ENCODE results near the gene OR4D2. TPM values are rescaled to one million over a fixed set of nuclear protein-coding genes. Genes with fewer than 3 reads are reported as not detected.

The OR4D2 gene
- total RNA-seq, 2 donors from 2014 or later = not detected

DNA sequence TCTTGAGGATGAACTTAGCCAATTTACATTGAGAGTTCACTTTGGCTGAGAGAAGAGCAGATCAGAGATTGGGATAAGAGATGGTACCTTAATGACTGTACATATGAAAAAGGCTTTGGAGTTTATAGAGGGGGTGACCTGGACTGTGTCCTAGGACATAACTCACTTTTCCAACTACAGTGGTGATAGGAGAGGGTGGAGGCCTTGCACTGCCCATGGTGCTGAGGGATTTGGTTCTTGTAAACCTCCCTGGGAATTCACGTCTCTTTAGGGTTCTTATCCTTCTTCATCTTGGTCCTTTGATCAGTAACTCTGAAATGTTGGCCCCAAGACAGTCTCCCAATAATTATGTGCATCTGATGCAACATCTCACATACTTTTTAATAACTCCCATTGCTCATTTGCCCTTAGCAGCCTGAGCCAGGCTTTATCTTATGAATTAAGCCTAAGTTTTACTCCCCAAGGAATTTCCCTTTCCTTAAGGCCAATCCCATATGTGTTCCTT is 18.8 kb upstream of the OR4D2 start, which contains the start of gene OR4D1:
OR4D1 (plus strand) TSS at position 455 of the 505 bp plus-strand sequence. CDS start 6,770 bp downstream, outside the sequence.
- Histone ChIP-seq H3K4me1 (ENCODE audit: control insufficient read depth in 1 of 2, low read depth in 2 of 2) (no peaks in the 10 kb centered on the region), H3K27me3 (replicated peaks; ENCODE audit: insufficient read depth) (no peaks in the 10 kb centered on the region), H3K9me3 (peaks cover 16% of the 10 kb centered on the region), H3K36me3 (no peaks in the 10 kb centered on the region), H3K27ac (no peak within 1 kb of the TSS), H3K4me3 (no peak within 1 kb of the TSS)
- DNase-seq (ENCODE audit: low spot score) (no peak), ATAC-seq (ENCODE audit: insufficient number of reproducible peaks, low FRiP score, low read depth) (no peak)
- TF ChIP-seq, protein P1, sequence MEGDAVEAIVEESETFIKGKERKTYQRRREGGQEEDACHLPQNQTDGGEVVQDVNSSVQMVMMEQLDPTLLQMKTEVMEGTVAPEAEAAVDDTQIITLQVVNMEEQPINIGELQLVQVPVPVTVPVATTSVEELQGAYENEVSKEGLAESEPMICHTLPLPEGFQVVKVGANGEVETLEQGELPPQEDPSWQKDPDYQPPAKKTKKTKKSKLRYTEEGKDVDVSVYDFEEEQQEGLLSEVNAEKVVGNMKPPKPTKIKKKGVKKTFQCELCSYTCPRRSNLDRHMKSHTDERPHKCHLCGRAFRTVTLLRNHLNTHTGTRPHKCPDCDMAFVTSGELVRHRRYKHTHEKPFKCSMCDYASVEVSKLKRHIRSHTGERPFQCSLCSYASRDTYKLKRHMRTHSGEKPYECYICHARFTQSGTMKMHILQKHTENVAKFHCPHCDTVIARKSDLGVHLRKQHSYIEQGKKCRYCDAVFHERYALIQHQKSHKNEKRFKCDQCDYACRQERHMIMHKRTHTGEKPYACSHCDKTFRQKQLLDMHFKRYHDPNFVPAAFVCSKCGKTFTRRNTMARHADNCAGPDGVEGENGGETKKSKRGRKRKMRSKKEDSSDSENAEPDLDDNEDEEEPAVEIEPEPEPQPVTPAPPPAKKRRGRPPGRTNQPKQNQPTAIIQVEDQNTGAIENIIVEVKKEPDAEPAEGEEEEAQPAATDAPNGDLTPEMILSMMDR (IDR thresholded peaks at IDR 0.05) = no peak

DNA sequence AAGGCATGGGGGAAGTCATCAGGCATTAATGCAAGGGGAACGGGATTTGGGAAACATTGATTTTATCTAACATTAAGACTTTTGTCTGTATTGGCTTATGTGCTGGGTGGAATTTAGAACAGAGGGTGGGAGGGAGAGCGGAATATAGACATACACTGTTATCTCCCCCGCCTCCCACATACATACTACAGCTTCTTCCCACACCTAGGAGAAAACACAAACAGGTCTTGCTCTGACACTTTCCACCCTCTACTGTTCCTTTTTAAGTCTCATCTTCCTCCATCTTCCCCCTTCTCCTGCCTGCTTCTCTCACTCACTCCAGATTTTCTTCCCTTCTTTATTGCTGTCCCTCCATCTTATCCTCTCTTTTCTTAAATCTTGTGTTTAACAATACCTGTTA is 18.2 kb upstream of the OR4D2 start:
- no peak for DNase-seq (ENCODE audit: low spot score)
- TF ChIP-seq, protein P1 (IDR thresholded peaks at IDR 0.05) = no peak
- Histone ChIP-seq H3K4me1 (ENCODE audit: control insufficient read depth in 1 of 2, low read depth in 2 of 2) (no peaks in the 10 kb centered on the region), H3K9me3 (peaks cover 16% of the 10 kb centered on the region), H3K27me3 (replicated peaks; ENCODE audit: insufficient read depth) (no peaks in the 10 kb centered on the region), H3K27ac (no peak overlapping the region), H3K4me3 (no peak overlapping the region), H3K36me3 (no peaks in the 10 kb centered on the region)
- no peak for ATAC-seq (ENCODE audit: insufficient number of reproducible peaks, low FRiP score, low read depth)

DNA sequence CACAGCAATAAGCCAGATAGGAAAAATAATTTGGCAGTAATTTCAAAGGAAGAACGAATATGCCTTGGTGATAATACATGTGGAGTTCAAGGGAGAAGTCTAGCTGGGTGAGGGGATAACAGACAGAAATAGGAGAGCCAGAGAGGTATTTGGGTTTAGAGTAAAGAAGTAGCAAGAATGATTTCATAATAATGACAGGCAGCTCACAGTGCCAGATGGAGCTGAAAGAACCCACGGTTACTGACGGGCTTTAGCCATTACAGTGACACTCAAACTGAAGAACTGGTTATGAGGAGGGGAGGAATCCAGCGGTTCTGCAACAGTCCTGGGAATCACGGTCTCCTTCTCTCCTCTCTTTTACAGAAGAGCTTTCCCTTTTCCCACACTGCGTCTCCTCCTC is 16.4 kb upstream of the OR4D2 start:
- ATAC-seq (ENCODE audit: insufficient number of reproducible peaks, low FRiP score, low read depth) = no peak
- TF ChIP-seq, protein P1 (IDR thresholded peaks at IDR 0.05) = no peak
- H3K36me3 ChIP-seq = no peaks in the 10 kb centered on the region
- no peak for DNase-seq (ENCODE audit: low spot score)
- H3K27me3 ChIP-seq (replicated peaks; ENCODE audit: insufficient read depth) = no peaks in the 10 kb centered on the region
- no peak overlapping the region for H3K4me3 ChIP-seq
- H3K27ac ChIP-seq = no peak overlapping the region
- peaks cover 10% of the 10 kb centered on the region for H3K9me3 ChIP-seq
- no peaks in the 10 kb centered on the region for H3K4me1 ChIP-seq (ENCODE audit: control insufficient read depth in 1 of 2, low read depth in 2 of 2)

DNA sequence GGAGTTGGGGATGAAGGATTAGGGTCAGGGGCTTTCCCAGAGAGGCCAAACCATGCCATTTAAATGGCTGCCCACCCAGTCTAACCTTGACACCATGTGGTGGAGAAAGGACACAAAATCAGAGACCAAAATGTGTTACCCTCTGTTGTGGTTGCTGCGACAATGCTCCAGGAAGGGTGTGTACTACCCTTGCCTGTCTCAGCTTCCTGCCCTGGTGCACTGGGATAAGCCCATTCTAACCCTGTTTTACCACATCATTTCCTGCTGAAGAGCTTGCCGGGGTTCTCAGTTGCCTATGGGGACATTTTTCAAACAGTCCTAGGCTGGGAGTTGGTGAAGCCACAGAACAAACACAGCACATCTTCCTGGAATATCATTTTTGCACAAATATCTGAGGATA is 13.7 kb upstream of the OR4D2 start:
- H3K27ac ChIP-seq = no peak overlapping the region
- H3K36me3 ChIP-seq = no peaks in the 10 kb centered on the region
- H3K27me3 ChIP-seq (replicated peaks; ENCODE audit: insufficient read depth) = no peaks in the 10 kb centered on the region
- TF ChIP-seq, protein P1 (IDR thresholded peaks at IDR 0.05) = no peak
- H3K4me1 ChIP-seq (ENCODE audit: control insufficient read depth in 1 of 2, low read depth in 2 of 2) = no peaks in the 10 kb centered on the region
- H3K4me3 ChIP-seq = no peak overlapping the region
- ATAC-seq (ENCODE audit: insufficient number of reproducible peaks, low FRiP score, low read depth) = no peak
- no peaks in the 10 kb centered on the region for H3K9me3 ChIP-seq
- no peak for DNase-seq (ENCODE audit: low spot score)

DNA sequence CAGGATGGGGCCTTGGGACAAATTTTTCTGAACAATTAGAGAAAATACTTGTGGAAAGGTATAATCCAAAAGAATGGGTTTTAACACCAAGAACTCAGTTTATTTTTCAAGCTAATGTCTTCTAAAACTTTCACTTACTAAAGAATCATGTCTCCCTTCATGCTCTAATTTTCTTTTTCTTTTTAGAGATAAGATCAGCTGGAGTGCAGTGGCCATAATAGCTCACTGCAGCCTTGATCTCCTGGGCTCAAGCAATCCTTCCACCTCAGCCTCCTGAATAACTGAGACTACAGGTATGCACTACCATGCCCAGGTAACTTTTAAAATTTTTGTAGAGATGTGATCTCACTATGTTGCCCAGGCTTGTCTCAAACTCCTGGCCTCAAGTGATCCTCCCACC is 13.1 kb upstream of the OR4D2 start:
- TF ChIP-seq, protein P1 (IDR thresholded peaks at IDR 0.05) = no peak
- H3K27ac ChIP-seq = no peak overlapping the region
- no peaks in the 10 kb centered on the region for H3K9me3 ChIP-seq
- H3K4me1 ChIP-seq (ENCODE audit: control insufficient read depth in 1 of 2, low read depth in 2 of 2) = no peaks in the 10 kb centered on the region
- H3K4me3 ChIP-seq = no peak overlapping the region
- H3K36me3 ChIP-seq = no peaks in the 10 kb centered on the region
- H3K27me3 ChIP-seq (replicated peaks; ENCODE audit: insufficient read depth) = no peaks in the 10 kb centered on the region
- DNase-seq (ENCODE audit: low spot score) (no peak), ATAC-seq (ENCODE audit: insufficient number of reproducible peaks, low FRiP score, low read depth) (no peak)
